ENCODE data around the gene SRRT.
"Not testable (repeated sequence)": the region's sequence is repeated elsewhere in the genome, so short reads cannot be mapped to it uniquely, and the experiment has no call there.

SRRT gene

GRCh38 chr7:100874577-100875355, at the start of gene SRRT:
Gene SRRT, plus strand, starts transcription at chr7:100875103. Its CDS starts 488 bp downstream, at chr7:100875591.
- peak; percentile 99 for DNase-seq

GRCh38 chr7:100825215-100825671, 49.7 kb upstream of the SRRT start:
- DNase-seq = no peak

DNA sequence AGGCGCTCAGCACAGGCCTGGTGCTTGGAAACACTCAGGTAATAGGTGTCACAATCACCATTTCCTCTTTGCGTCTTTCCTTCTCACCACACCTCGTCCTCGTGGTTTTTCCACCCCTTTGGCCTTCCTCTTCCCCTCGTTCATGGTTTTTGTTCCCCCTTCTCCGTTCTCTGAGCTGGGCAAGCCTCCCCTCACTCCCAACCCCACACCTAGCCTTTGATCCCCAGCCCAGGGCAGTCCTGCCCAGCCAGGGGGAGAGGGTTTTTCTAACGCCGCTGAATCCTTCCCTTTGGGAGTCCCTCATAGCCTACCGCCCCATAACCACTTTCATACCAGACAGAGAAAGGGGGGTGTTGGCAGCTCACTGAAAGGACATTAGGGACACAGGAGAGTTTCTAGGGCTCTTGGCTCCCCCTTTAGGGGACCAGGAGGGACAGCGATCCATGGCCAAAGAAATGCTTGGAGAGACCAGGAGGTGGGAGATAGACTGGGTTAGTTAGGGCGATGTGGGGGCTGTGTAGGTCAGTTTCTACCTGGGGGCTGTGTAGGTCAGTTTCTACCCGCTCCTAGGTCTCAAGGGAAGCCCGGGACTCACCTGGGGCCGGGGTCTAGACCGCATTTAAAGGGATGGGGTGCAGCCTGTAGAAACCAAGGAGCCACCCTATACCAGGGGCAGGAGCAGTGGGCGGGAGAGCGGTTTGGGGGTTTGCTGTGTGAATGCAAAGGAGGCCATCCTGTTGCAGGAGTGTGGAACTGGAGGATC, 49.0 kb upstream of the SRRT start:
- DNase-seq = no peak

DNA sequence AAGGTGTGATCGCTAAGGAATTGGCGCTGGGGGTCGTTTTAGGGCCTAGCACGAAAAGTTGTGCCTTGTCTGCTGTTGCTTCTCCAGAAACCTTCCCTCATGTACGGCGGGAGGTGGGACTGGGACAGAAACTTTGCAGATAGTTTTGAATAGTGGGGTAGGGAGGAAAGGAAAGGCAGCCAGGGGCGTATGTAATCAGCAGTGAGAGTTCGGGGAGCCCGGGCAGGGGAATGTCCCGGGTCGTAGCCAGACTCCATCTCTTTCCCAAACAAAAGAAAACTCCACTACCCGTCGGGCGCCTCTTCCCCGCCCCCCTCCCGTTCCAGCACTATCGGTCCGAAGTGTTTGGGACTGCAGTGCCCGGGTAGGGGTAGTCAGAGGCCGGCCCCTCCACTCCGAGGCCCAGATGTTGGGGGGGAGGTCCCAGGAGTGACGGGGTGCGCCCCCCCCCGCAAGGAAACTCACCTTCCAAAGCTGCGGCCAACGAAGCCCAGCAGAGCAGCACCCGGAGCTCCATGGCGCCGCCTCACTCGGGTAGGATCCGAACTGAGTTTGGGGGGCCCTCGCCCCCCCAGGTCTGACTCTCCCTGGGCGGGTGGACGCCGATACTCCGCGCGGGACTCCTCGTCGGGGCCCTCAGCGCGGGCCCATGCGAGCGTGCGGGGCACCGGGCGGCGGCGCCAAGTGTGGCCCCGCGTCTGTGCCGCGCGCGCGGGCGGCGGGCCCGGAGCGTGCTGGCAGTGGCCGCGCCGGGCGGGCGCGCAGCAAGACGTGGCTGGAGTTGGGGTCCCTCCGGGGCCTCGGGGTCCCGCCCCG, 48.2 kb upstream of the SRRT start:
- no peak for DNase-seq

DNA sequence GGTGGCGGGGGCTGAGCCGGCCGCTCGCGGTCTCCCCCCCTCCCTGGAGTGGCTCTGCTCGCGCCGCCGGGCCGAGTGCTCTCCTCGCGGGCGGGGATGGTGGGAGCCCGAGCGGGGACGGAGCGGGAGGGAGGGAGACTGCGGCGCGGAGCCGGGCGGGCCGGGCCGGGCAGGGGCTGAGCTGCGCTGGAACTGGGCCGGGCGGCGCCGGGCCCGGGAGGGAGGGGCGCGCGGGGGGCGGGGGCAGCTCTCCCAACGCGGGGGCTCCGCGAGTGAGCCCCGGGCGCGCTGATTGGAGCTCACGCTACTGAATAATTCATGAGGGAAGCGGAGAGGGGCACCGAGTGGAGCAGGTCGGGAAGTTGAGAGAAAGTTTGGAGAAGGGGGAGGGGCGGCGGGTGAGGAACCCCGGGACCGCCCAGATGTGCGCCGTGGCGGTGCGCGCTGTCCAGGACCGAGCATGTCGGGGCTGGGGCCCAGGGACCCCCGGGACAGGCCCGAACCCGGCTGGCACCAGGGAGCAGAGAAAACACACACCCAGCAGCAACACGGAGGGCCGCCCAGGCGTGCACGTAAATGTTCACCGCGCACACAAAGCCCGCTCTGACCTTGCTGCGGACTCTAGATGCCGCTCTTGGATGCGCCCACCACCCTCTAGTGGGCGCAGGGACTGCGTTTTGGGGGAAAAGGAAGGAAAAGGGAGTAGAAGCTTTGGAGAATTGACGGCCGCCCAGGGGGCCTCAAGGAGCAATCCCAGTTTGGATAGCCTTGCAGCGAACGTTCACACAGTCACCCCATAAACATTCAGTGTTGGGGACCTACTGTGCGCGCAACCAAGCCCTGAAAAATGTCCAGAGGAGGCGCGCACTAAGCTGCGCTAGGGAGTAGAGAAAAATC, 47.3 kb upstream of the SRRT start, which contains the start of gene EPHB4:
Gene EPHB4 (minus strand): TSS at position 194 of the 897 bp plus-strand sequence. CDS start 493 bp downstream, outside the sequence.
- no peak for DNase-seq

- DNase-seq = no peak
Measured at GRCh38 chr7:100829150-100829716, 45.7 kb upstream of the SRRT start.

DNA sequence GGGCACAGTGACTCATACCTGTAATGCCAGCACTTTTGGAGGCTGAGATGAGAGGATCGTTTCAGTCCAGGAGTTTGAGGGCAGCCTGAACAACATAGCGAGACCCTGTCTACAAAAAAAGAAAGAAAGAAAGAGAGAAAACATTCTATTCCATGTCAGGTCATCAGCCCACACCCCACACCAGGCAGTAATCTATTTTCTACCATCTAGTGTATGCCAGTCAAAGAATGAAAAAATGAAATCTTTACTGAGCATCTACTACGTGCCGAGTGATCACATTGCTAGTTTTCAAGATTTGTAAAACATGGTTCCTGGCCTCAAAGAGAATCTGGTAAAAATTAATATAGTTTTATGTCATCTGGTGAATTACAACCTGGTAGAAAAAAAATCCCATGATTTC, 44.5 kb upstream of the SRRT start:
- no peak for DNase-seq

DNA sequence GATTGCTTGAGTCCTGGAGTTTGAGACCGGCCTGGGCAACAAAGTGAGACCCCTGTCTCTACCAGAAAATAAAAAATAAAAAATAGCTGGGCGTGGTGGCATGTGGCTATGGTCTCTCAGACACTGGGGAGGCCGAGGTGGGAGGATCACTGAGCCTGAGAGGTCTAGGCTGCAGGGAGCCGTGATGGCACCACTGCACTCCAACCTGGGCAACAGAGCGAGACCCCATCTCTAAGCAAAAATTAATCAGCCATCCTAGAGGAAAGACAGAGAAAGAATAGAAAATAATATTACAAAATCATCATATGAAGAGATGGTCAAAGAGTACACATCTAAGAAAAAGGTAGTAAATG, 42.6 kb upstream of the SRRT start:
- no peak for DNase-seq

DNA sequence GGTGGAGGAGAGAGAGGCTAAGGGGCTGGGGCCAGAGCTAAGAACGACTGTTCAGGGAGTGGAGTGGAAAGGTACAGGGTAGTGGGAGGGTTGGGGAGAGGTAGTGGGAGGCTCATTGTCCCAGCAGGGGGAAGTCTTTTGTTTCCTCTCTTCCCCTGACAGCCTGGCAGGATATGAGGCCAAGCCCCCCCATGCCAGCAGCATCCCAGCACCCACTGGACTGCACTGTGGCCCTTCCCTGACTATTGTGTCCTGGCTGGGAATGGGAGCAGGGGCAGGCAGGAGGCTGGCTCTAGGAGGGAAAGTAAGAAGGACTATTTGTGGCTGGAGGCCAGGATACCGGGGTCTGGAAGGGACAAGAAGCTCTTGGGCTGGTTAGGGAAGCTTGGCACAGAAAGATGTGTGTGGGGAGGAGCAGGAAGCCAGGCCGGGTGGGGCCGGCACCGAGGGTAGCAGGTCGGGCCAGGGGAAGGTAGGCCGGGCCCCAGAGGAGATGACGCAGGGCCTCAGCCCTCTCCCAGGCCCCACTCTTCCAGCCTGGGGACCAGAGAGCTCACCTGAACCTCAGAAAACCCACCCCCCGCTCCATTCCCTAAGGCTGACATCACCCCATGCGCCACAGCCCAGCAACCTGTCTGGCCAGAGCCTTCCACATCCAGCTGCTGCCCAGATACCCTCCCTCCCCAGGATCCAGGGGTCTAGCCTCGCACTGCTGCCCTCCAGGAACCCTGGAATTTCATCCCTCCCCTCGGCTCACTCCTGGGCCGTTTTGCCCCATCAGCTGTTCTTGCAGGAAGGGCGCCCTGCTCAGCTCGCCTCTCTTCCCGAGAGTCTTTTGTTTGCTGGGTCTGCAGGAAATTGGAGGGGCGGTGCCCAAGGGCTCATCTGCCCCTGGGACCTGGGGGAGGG, 38.7 kb upstream of the SRRT start:
- DNase-seq = peak; percentile 15

- DNase-seq = no peak
Measured at GRCh38 chr7:100836812-100837098, 38.1 kb upstream of the SRRT start.

- DNase-seq = peak; percentile 73
Measured at GRCh38 chr7:100837099-100837836, 37.6 kb upstream of the SRRT start.

GRCh38 chr7:100839361-100839760, 35.5 kb upstream of the SRRT start:
- no peak for DNase-seq

GRCh38 chr7:100840470-100841100, 34.3 kb upstream of the SRRT start:
- no peak for DNase-seq

DNA sequence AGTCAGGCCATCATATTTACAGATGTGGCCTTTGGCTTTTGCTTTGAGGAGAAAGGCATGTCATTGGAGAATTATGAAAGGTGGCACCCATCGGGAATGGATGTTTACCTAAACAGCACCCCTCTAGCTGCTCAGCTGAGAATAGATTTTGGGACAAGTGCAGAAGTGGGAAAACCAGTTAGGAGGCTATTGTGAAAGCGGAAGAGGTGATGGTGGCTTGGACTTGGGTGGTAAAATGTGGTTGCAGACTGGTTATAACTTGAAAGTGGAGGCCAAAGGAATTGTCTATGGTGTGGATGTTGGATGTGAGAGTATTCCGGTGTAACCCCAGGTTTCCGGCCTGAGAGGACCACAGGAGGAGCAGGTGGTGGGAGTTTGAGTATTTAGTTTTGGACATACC, 27.5 kb upstream of the SRRT start:
- DNase-seq = no peak

DNA sequence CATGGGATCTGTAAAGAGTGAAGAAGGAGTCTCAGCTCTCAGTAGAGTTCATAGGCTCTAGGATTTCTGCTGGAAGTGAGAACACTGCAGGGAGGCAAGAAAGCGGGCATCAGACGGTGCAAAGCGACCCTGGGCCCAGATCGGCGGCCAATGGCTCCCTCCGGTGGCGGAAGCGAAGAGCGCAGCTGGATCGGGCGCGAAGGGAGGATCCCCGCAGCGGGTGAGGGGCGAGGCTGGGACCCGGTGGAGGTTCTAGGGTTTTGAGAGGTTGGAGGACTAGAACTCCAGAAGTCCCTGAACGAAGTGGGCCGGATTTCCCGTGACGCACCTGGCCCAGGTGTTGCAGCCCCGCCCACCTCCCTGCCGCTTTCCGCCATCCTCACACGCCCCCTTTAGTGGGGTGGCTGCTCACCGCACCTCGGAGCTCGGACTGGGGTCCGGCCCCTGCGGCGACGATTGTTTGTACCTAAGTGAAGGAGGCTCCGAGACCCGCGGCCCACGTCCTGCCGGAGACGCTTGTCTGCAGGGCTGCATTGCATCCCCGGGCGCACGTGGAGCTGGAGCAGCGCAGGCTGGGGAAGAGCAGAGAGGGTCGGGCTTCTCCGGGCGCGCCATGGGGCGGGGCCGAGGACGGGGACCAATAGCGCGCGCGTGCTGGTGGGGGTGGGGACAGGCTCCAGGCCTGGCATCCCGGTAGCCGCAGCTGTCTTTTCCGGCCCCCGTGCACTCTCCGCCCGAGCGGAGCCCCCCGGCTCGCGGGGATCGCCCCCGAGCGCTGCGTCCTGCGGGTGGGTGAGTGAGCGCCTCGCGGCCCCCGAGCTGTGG, 22.6 kb upstream of the SRRT start, which contains the start of gene SLC12A9:
Gene SLC12A9 (plus strand): TSS at position 666 of the 825 bp plus-strand sequence. CDS start 1,485 bp downstream, outside the sequence.
- peak; percentile 85 for DNase-seq

GRCh38 chr7:100854146-100854895, 20.6 kb upstream of the SRRT start:
- DNase-seq = no peak

GRCh38 chr7:100854899-100855298, 20.0 kb upstream of the SRRT start:
- not testable (repeated sequence) for DNase-seq

GRCh38 chr7:100855515-100855914, 19.4 kb upstream of the SRRT start:
- no peak for DNase-seq

Measured in COR-L47 (cell line).